Stimulated activated CD8-positive, alpha-beta memory T cell treated with anti-CD3 and anti-CD28 coated beads, Interleukin-2, amount 100 ng/mL, for 1 hour (primary cell): ENCODE measurements around the gene GPD2.

Experiments used
- DNase-seq, 2 donors: peaks; one replicate each; pipeline ENCODE4 v3.0.0-alpha.2; 2020; ENCODE audit warnings: low read depth in 2 of 2

The GPD2 gene

DNA sequence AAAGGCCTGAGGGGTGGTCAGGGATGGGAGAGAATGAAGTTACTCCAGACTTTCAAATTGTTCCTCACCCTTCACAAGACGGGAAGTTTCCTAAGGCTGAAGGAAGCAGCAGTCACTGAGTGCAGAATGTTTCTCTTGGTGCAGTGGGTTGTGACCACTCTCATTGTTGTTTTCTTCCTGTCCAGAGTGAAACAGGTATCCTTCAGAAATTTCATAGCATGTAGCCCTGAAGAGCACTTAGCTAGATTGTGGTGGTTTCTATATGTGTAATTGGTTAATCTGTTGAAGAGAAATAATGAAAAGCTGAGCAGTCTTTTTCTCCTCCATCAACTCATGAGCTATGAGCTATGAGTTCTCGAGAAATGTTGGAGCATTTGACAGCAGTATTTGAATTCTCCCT, 96.8 kb downstream of the GPD2 start:
- no peak for DNase-seq

- no peak for DNase-seq
Observed at GRCh38 chr2:156536534-156536933, 100.4 kb downstream of the GPD2 start.

DNA sequence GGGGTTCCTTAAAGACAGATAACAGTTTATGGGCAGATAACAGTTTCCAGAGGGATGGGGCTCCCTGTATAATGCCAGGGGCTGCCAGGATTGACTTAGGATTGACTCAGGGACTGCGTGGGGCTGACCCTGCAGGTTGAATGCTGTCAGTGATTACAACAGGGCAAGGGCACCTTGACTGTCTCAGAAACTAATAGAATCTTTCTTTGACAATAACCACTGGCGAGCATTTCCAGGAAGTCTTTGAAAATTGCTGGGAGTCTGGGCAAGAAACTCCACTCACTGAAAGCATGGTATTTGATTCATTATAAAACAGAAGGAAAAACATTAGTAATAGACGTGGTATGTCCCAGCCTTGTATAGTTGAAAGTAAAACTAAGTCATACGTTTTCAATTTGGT, 101.0 kb downstream of the GPD2 start:
- DNase-seq, result no peak

DNA sequence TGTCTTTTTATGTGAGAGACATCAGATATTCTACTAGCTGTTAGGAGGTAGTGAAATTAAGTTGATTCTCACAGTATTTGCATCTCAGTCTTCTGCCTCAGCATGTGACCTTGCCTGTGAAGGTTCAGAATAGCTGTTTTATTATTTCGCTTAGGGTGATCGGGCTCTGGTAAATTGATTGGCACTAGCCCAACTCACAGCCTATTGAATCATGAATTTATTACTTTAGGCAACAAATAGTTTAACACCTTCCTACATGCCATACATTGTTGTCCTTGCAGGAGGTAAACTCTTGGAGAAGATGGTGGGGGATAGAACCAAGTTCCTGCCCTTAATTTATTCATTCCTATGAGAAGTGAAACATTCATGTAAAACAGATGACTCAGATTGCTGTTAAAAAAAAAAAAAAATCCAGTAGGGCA, 101.9 kb downstream of the GPD2 start:
- no peak for DNase-seq

DNA sequence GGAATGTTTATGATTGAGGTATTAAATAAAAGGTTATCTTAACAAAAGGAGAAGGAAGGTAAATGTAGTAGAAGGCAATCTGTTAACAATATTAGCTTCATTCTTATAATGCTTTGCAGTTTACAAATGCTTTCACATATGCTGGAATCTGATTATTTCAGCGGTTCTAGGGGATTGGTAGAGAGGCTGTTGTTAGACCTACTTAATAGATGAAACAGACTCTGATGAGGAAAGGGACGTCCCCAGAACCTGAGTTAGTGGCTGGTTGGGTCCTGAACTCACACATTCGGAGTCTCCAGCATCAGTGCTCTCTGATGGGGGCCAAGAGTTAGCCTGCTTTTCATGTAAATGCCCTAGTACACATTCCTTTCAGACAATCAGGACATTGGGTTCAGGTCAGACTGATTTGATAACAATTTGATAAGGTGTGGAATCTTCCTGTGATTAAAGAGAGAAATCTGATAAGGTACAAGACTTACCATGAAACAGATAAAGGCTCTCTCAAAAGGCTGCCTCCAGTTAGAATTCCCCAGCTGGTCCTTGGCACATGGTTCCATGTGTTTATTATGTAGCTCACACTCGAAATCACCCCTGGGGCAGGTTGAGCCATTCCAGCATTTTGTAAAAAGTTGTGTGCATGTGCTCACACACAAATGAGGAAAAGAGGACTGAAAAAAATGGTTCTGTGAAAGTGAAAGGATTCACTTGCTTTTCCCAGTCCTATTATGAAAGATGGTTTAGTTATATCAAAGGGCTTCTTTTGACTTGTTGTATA, 103.1 kb downstream of the GPD2 start:
- no peak for DNase-seq

- DNase-seq, result no peak
Observed at GRCh38 chr2:156540706-156541105, 104.5 kb downstream of the GPD2 start.

- DNase-seq, result no peak
Observed at GRCh38 chr2:156541229-156541628, 105.0 kb downstream of the GPD2 start.

DNA sequence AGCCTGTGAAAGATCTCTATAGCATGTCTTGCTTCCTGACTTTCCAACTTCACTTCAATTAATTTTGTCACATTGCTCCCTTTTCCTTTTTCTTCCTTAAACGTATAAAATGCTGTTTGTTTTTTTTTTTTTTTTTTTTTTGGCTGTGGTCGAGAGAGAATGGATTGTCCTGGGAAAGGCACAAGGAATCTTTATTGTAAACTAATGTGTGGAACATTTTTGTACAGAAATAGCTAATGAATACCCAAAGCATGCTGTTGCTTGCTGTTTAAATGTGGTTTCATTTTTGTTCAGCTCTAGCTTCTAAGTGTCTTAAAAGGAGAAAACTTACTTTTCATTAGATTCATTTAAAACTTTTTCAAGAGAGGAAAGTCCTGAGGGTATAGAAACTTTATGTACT, 105.5 kb downstream of the GPD2 start:
- no peak for DNase-seq

DNA sequence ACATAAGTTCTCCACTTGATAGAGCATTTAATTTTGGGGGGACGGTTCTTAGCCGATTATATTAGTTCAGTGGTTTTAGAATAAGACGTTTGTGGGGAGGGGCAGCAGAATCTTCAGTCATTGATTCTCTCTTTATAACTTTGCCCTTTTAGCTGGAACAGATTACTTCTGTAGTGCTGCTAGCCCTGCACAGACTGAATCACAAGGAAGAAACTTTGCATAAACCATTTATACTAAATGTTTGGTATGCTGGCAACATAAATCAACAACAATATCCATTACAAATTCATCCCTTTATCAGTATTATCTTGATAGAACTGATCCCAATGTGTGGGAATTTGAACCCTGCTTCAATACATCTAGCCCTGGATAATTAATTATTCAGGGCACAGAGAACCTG, 112.2 kb downstream of the GPD2 start:
- DNase-seq, result no peak

DNA sequence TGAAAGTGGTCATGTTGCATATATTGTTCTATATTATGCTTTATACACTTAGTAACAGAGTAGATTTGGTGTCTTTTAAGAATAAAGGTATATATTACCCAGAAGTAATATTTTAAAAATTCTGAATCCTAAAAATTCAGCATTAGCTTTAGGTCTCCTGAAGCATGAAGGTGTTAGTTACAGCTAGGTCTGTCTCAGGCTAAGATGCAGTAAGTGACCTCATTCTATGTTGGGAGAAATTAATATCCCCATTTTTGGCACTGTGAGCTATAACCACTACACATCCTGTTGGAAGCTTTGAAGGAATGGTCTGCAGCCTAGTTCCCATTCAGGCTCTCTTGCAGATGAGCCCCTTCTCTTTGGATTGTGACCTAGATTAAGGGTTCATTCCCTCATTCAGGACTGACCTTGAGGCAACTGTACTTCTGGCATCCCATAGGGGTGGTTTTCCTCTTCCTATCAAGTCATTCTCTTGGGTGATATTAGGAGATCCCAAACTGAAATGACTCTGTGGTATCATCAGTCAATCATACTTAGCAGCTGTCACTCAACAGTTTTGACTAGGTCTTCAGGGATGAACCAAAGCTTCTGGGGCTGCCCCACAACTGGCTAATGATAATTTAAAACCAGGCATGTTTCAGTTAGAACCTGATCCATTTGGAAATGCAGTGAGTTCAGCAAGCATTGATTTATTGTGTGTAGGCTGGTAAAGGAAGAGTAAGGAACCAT, 117.7 kb downstream of the GPD2 start:
- no peak for DNase-seq

DNA sequence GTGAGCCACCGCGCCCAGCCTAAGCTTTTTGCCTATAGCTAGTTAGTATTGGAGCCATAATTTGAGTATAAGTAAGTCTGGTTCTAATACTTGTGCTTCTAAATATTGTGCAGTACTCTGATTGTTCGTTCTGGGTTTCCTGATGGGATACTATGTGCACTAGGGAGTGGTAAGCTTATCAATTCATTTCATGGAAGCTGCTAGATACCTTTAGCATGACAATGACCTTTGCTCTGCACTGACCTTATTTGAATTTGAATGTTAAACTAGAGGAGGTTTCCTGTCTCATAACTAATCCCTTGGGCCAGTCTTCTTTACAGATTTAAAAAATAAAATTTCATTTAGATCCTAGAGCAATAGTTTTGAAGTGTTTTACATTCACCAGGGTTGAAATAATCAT, 125.1 kb downstream of the GPD2 start:
- DNase-seq, result no peak

DNA sequence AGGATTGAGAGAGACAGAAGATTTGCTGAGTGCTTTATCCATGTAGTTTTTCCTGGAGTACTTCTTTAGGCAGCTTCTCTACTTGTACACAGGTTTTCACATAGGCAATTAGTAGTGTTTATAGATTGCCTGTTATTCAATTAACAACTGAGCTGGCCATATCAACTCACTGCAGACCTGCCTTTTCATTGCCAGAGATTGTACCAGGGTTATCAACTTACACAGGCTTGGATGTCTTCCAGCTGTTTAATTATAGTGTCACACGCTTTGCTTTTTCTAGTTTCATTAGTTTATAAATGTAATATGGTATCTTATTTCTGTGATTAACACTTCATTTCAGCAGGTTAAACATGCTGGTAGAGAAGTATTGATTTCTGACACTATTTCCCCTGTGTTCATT, 125.9 kb downstream of the GPD2 start:
- no peak for DNase-seq

GRCh38 chr2:156563994-156564753, 128.0 kb downstream of the GPD2 start:
- DNase-seq, result no peak

GRCh38 chr2:156565066-156565710, 129.0 kb downstream of the GPD2 start:
- no peak for DNase-seq

- DNase-seq, result no peak
Observed at GRCh38 chr2:156573710-156574109, 137.5 kb downstream of the GPD2 start.

- DNase-seq, result no peak
Observed at GRCh38 chr2:156574112-156574511, 137.9 kb downstream of the GPD2 start.

- DNase-seq, result no peak
Observed at GRCh38 chr2:156576005-156576404, 139.8 kb downstream of the GPD2 start.

DNA sequence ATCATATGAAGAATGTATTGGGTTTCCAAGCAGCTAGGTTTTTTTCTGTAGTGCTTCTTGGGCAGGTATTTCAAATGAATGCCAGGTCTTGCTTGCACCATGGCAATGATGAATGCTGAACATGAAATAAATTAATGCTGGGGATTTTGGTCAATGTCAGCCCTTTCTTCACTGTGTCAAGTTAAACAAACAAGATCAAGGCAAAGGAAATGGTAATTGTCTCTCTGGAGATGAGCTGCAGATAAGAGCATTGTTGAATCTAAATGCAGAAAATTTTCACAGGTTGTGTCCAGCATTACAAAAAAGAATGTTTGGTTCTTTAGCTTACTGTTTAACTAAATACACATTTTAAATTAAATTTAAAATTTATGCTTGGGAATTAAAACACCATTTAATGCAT, 144.3 kb downstream of the GPD2 start:
- no peak for DNase-seq

DNA sequence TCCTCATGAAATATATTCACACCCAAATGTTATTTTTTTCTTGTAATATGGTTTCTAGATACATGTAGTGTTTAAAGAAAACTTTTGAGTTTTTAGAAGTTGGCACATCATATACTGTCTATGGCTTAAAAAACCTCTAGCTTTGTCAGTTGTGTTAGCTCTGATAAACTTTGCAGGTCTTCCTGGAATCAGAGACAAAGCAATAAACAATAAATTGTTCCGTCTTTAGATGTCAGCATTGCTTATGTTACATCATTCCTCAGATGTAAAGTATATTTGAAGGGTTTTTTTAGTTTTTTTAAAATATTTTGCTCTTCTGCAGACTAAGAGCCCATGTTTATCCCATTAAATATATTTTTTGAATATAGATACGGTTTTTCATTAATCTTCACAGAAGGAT, 145.1 kb downstream of the GPD2 start:
- DNase-seq, result no peak

GRCh38 chr2:156585457-156585856, 149.3 kb downstream of the GPD2 start:
- DNase-seq, result no peak

GRCh38 chr2:156586621-156587020, 150.4 kb downstream of the GPD2 start:
- DNase-seq, result no peak

DNA sequence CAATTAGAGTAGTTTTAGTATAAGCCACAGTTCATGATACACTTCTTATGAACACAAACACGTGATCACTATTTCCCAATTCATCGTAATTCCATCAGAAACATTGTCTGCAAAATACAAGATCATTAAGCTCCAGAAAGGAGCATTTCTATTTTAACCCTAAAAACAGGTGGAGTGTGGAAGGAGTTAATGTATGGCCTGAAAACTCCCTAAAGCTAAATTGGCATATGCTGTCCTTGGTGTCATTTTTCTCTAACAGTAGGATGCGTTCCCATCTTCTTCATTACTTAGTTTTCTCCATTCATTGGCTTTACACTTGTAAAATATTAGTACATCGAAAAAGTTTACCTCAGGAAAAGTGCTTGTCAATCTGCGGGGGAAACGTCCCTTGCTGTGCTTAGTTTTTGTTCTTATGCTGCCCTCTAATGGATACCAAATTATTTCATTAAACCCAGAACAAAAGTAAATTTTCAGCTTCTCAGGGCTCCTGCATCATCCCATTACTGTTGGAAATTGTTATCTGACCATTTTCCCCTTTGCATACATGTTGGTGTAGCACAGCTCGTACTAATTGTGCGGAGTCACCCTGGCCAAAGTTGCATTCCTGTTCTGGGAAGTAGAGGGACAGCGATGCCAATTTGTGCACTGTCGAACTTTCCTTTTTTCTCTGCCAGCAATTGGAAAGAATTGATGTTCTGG, 153.4 kb downstream of the GPD2 start:
- DNase-seq, result no peak
